Omental fat pad (tissue), 4 donors: ENCODE data around the gene COL4A4. TPM values are rescaled to one million over a fixed set of nuclear protein-coding genes. Genes with fewer than 3 reads are reported as not detected.

ENCODE experiments used
- ATAC-seq: fragments of 150-250 bp; one replicate; pipeline ENCODE4 v1.9.1; 2016; ENCODE audit warnings: mild to moderate bottlenecking, moderate library complexity; ENCODE audit not compliant: low FRiP score
- DNase-seq: peaks from one replicate; pipeline ENCODE4 v3.0.0-alpha.2; 2019; ENCODE audit warnings: low spot score
- CTCF ChIP-seq, 3 donors: fragments of 450-650 bp; IDR thresholded peaks; one replicate each; pipeline ENCODE4 v1.5.1; 2016 to 2017; ENCODE audit warnings: antibody characterized with exemption in 3 of 3, mild to moderate bottlenecking in 3 of 3, moderate library complexity in 2 of 3
- total RNA-seq, 4 donors: library from RNA; depleted of rRNA; stranded (reverse); fragments of >200 nt; gene quantifications; one replicate each; pipeline ENCODE4 v1.1.0, GENCODE V29; 2016

The COL4A4 gene
- total RNA-seq, 4 donors from 2014 or later = 0.38 to 1.9 (median 0.64) TPM

- DNase-seq = no peak
- ATAC-seq = no peak
- no peak for TF ChIP-seq CTCF (IDR thresholded peaks at IDR 0.05)
These were observed 194.5 kb downstream of the COL4A4 start for GRCh38 chr2:226969417-226970080.

GRCh38 chr2:226965376-226965775 is 198.6 kb downstream of the COL4A4 start:
- no peak for TF ChIP-seq CTCF (IDR thresholded peaks at IDR 0.05)
- no peak for ATAC-seq
- DNase-seq = no peak

GRCh38 chr2:226963528-226963927 is 200.5 kb downstream of the COL4A4 start:
- DNase-seq = no peak
- TF ChIP-seq CTCF (IDR thresholded peaks at IDR 0.05) = no peak
- no peak for ATAC-seq

GRCh38 chr2:226962176-226962773 is 201.7 kb downstream of the COL4A4 start:
- TF ChIP-seq CTCF (IDR thresholded peaks at IDR 0.05) = no peak
- ATAC-seq (no peak), DNase-seq (no peak)

GRCh38 chr2:226959418-226959817 is 204.6 kb downstream of the COL4A4 start:
- ATAC-seq (no peak), DNase-seq (no peak)
- TF ChIP-seq CTCF (IDR thresholded peaks at IDR 0.05) = no peak

- ATAC-seq = no peak
- no peak for TF ChIP-seq CTCF (IDR thresholded peaks at IDR 0.05)
- DNase-seq = no peak
These were observed 207.3 kb downstream of the COL4A4 start for GRCh38 chr2:226956659-226957058.

- ATAC-seq (no peak), DNase-seq (no peak)
- no peak for TF ChIP-seq CTCF (IDR thresholded peaks at IDR 0.05)
These were observed 210.2 kb downstream of the COL4A4 start for GRCh38 chr2:226953826-226954225.
